Spinal cord (tissue), 10 donors: ENCODE data around the gene RAMACL. TPM values are rescaled to one million over a fixed set of nuclear protein-coding genes. Genes with fewer than 3 reads are reported as not detected.

Experiments
- DNase-seq, 6 donors: peaks; one replicate each; pipeline versions ENCODE4 v3.0.0 to v3.0.0-alpha.2; 2013 to 2015; ENCODE audit warnings: low spot score in 6 of 6, low read depth in 4 of 6
- H3K27ac ChIP-seq: one replicate; pipeline ENCODE4 v1.5.1; 2013; ENCODE audit warnings: low read depth, low read length, control low read depth
- H3K27me3 ChIP-seq: one replicate; pipeline ENCODE4 v1.6.1; 2013; ENCODE audit warnings: low read length; ENCODE audit not compliant: control insufficient read depth, insufficient read depth
- H3K36me3 ChIP-seq: one replicate; pipeline ENCODE4 v1.6.1; 2013; ENCODE audit warnings: low read length; ENCODE audit not compliant: control insufficient read depth, insufficient read depth
- H3K4me1 ChIP-seq: one replicate; pipeline ENCODE4 v1.6.1; 2013; ENCODE audit warnings: low read length; ENCODE audit not compliant: control insufficient read depth, insufficient read depth
- H3K4me3 ChIP-seq: one replicate; pipeline ENCODE4 v1.5.1; 2013; ENCODE audit warnings: low read depth, low read length, control low read depth
- H3K9me3 ChIP-seq: one replicate; pipeline ENCODE4 v1.6.1; 2013; ENCODE audit warnings: low read length; ENCODE audit not compliant: control insufficient read depth, insufficient read depth
- WGBS: methylation state at CpG from one replicate; pipeline ENCODE4 v1.1.5; 2013; ENCODE audit warnings: missing lambda C conversion rate; ENCODE audit not compliant: insufficient coverage; 5-methylcytosine and 5-hydroxymethylcytosine counted together
- polyA plus RNA-seq, 2 donors: library from polyadenylated mRNA; unstranded; fragments of 120-200 nt; gene quantifications; one replicate each; pipeline ENCODE4 v1.2.1, GENCODE V29; 2013; ENCODE audit not compliant: insufficient read length in 2 of 2
- total RNA-seq, 2 donors: library from RNA; depleted of rRNA in 1 of 2; stranded (reverse); fragments of 120-200 nt in 1 of 2; fragments of >200 nt in 1 of 2; gene quantifications; one replicate each; pipeline versions ENCODE4 v1.2.3 to v1.2.4, GENCODE V29; 2013 to 2014
- donor health status: healthy.

Gene RAMACL
- total and polyA plus RNA-seq, 4 donors: 0.18 to 1.5 (median 0.89) TPM

DNA sequence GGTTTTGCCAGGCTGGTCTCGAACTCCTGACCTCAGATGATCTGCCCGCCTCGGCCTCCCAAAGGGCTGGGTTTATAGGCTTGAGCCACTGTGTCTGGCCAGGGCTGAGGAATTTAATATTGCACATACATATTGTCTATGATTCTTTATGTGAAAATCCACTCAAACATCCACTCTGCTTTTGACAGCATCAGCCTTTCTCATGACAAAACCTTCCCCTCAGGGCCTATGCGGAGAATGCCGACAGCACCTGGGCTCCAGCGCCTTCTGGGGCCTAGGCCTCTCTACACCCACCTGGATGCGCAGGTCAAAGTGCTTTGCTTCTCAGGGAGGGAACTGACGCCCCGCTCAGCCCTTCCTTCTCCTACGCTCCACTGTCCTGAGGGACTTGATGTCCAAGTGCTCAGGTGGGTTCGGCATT lies 5.4 kb downstream of the RAMACL start:
- H3K4me1 ChIP-seq: peaks cover 9% of the 10 kb centered on the region
- H3K9me3 ChIP-seq: no peaks in the 10 kb centered on the region
- WGBS: 90% methylated on average over 10 of the region's 11 CpGs
- H3K36me3 ChIP-seq: no peaks in the 10 kb centered on the region
- DNase-seq: no peak
- no peaks in the 10 kb centered on the region for H3K27me3 ChIP-seq
- H3K4me3 ChIP-seq: no peak overlapping the region
- H3K27ac ChIP-seq: no peak overlapping the region

DNA sequence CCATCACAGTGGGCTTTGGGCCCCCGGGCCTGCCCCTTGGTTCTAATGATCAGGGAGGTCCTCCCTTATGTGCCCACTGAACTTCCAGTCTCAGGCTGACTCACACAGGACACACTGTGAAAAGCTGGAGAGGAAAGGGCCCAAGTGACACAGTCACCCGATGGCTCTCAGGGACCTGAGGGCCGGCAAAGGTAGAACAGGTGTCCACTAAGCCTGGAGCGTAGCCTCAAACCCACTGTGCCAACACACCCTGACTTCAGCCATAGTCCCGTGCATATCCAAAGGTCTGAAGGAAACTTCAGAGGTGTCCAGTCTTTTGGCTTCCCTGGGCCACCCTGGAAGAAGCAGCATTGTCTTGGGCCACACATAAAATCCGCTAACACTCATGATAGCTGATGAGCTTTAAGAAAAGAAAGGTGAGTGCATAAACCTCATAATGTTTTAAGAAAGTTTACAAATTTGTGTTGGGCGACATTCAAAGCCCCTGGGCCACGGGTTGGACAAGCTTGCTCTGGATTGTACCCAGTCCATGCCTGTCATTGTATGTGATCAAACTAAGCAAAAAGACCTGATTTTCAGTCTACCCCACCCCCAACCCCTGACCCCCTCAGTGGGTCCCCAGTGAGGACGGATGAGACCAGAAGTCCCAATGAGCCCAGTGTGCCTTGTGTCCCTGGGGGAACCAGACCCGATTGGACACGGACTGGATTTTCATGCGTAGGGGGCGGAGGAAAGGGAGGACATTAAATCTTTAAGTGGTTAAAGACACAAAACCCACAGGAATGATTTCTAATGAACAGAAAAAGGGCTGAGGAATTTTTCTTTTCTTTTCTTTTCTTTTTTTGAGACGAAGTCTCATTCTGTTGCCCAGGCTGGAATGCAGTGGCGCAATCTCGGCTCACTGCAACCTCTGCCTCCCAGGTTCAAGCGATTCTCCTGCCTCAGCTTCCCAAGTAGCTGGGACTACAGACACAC lies 6.1 kb downstream of the RAMACL start:
- Histone ChIP-seq H3K27me3 (no peaks in the 10 kb centered on the region), H3K27ac (no peak overlapping the region), H3K36me3 (no peaks in the 10 kb centered on the region), H3K4me1 (peaks cover 9% of the 10 kb centered on the region), H3K4me3 (no peak overlapping the region), H3K9me3 (no peaks in the 10 kb centered on the region)
- 95% methylated on average over 8 of the region's 17 CpGs for WGBS
- no peak for DNase-seq

DNA sequence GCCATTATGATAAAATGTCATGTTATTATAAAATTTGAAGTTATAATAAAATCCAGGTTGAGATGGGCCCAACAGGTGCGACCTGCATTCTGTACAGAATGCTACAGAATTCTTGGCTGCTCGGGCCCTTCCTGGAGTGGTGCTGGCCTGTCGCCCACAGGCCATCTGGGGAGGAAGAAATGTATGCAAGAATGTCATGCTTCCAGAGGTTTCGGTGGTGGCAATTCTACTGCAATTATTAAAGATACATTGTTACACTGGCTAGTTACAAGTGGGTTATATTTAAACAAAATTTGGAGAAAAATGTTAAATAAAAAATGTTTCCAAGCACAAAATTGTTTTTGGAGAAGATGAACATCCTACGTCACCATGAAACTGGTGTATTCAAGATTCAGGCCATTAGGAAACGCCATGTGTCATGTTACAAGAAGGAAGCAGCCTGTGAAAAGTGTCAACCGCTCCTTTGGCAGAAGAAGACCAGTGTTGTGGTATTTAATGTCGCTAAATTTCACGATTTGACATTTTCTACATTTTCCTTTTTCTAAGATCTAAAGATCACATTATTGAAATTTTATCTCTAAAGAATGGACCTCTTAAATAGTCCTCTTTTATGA lies 7.1 kb downstream of the RAMACL start:
- H3K27me3 ChIP-seq: no peaks in the 10 kb centered on the region
- no peaks in the 10 kb centered on the region for H3K36me3 ChIP-seq
- 53% methylated on average over 3 of the region's 9 CpGs for WGBS
- no peak overlapping the region for H3K27ac ChIP-seq
- peak in 1 of 6 donors; percentile 75 for DNase-seq
- no peaks in the 10 kb centered on the region for H3K9me3 ChIP-seq
- no peak overlapping the region for H3K4me3 ChIP-seq
- peaks cover 9% of the 10 kb centered on the region for H3K4me1 ChIP-seq

DNA sequence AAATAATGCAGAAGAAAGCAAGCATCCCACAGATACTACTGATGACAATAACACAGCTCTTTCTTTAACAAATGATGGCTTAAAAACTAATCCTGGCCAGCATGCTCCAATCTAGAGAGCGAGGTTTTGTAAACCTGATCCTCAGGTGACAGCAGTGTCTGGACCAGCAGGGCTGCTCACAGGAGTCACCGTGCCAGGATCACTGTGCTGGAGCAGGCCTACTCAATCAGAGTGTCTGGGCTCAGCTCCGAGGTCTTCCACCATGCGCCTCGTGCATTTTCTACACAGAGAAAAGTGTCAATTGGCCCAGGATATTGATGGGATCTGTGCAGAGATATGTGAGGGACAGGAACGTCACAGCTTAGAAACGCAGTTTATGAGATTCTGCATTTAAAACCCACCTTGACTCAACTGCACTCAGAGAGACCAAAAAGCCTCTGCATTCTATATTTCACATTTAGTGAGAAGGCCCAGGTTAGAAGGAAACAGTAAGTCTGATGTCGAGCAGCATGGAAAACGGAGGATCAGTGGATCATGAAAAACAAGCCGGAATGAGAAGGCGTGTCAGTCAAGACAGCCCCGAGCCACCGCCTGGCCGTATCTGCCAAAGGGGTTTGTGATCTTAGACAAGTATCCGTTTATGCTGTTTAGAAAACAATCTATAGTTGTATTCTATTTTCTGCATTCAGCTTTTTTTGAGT lies 7.8 kb downstream of the RAMACL start:
- Histone ChIP-seq H3K4me3 (no peak overlapping the region), H3K36me3 (no peaks in the 10 kb centered on the region), H3K27ac (no peak overlapping the region), H3K9me3 (no peaks in the 10 kb centered on the region), H3K27me3 (no peaks in the 10 kb centered on the region), H3K4me1 (peaks cover 9% of the 10 kb centered on the region)
- 81% methylated on average over 9 of the region's 15 CpGs for WGBS
- no peak for DNase-seq

DNA sequence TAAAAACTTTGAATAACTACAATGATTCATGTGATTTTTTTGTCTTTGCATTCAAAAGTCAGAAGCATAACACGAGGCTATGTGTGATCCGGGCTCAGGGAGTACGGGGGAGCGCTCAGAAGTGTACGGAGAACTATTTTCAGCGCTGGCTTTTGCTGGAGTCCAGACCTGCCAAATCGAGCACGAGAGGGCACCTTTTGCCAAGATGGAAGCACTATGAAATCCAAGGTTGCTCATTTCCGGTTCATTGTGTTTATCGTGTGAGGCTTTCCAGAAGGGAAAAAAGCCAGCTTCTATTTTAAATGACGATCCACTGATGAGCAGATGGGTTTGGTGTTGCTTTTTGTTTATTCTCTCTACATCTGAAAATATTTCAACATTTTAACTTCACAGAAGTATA lies 11.3 kb downstream of the RAMACL start:
- H3K36me3 ChIP-seq: no peaks in the 10 kb centered on the region
- peak in 1 of 6 donors; percentile 79 for DNase-seq
- 94% methylated on average over 8 of the region's 11 CpGs for WGBS
- no peaks in the 10 kb centered on the region for H3K9me3 ChIP-seq
- H3K27ac ChIP-seq: no peak overlapping the region
- H3K27me3 ChIP-seq: no peaks in the 10 kb centered on the region
- H3K4me1 ChIP-seq: peaks cover 14% of the 10 kb centered on the region
- H3K4me3 ChIP-seq: no peak overlapping the region

DNA sequence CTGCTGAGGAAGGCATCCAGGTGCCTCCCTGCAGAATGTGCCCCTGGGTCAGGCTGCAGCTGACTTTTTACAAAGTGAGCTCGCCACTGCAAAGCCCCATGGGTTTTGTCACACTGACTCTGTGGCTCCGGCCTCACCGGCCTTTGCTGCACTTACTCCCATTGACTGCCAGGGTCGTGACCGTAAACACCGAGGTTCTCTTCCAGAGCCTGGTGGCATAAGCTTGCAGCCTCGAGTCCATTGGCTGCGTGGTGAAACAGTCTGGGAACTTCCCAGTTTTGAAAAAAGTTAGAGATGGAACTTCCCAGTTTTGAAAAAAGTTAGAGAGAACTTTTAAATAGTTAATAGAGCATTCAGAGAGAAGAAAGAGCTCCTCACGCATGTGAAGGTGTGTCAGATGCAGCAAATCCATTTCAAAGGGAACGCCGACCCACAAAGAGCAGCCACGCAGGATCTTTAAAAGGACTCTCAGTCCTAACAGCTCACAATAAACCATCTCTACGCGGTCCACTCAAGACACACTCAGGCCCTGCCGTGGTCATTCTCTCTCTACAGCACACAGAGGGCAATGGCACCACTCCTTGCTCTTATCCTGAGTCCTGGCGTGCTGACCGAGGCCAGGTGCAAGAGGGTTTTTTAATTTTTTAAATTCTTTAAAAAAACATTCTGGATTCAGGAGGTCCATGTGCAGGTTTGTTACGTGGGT lies 12.8 kb downstream of the RAMACL start:
- Histone ChIP-seq H3K27me3 (no peaks in the 10 kb centered on the region), H3K27ac (no peak overlapping the region), H3K4me1 (peaks cover 10% of the 10 kb centered on the region), H3K9me3 (no peaks in the 10 kb centered on the region), H3K36me3 (peaks cover 4% of the 10 kb centered on the region), H3K4me3 (no peak overlapping the region)
- DNase-seq: no peak
- 74% methylated on average over 9 of the region's 18 CpGs for WGBS

DNA sequence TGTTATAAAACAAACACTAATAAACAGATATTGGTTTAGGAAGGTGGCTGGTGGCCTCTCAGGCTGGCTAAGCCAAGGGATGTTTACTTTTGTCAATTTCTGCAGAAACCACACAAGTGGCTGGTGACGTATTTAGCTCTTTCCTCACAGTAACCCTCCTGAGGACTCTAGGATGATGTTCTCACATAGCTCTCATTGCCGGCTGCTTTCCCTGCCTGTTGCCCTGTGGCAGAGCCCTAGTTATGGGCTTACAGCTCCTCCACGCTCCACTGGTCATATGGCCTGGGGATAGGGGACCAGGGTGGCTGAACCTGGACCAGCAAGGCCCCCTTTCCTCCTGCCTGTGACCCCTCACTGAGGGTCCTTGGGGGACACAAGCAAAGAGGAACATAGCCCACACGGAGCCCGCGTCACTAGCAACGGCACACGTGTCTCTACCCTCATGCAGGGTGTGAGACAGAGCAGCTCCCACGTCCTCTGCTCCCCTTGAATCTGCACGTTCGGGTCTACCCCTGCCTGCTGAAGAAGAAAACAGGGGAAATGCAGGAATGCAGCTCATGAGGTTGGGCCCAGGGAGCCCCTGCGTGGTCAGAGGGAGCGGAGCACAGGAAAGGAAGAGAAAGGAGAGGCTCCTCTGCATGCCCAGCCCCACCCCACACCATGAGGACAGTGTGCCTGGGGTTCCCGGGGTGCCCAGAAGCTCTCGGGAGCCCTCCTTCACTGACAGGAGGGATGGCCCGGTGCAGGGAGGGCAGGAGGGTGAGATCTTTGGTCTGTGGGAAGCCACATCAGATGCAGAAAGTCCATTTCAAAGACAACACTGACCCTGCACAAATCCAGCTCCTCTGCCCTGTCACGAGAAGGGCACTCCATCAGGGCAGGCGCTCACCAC lies 13.9 kb downstream of the RAMACL start:
- Histone ChIP-seq H3K4me3 (no peak overlapping the region), H3K27me3 (no peaks in the 10 kb centered on the region), H3K4me1 (peaks cover 8% of the 10 kb centered on the region), H3K36me3 (peaks cover 4% of the 10 kb centered on the region), H3K9me3 (no peaks in the 10 kb centered on the region), H3K27ac (no peak overlapping the region)
- 74% methylated on average over 15 of the region's 18 CpGs for WGBS
- DNase-seq: no peak

DNA sequence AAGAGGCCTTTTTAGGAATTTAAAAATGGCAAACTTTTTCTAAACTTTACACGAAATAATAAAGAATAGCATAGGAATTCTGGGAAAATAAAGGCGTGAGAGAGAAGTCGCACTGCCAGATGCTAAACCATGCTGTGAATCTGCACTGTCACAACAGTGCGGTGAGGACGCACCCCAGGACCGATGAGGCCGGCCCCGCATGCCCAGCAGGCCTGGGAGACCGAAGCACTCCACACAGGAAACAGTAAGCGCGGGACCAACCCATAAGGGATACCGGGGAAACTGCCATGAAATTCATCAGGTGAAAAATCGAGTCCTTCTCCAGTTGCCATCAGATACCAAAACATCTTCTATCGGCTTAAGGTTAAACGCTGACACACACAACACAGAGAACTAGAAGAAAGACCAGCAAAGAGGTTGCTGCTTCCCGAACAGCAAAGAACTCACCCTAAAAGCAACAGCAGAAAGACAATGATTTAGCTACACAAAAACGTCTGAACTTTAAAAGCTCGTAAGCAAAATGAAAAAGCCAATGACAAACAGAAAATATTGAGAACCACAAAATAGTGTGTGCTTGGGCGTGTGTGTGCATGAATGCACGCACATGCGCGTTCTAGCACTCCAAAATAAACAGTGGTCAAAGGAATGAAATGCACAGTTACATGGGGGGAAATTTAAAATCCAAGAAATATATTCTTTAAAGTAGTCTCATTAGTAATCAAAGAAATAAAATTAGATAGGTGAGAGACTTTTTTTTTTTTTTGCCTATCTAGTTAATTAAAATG lies 15.4 kb downstream of the RAMACL start:
- 74% methylated on average over 14 of the region's 22 CpGs for WGBS
- H3K9me3 ChIP-seq: no peaks in the 10 kb centered on the region
- peaks cover 8% of the 10 kb centered on the region for H3K4me1 ChIP-seq
- DNase-seq: no peak
- H3K36me3 ChIP-seq: peaks cover 4% of the 10 kb centered on the region
- no peaks in the 10 kb centered on the region for H3K27me3 ChIP-seq
- no peak overlapping the region for H3K27ac ChIP-seq
- H3K4me3 ChIP-seq: no peak overlapping the region
